Esophagus (tissue), 2 donors: ENCODE results near the gene CLSTN3. TPM values are rescaled to one million over a fixed set of nuclear protein-coding genes. Genes with fewer than 3 reads are reported as not detected.

Experiments
- H3K27ac ChIP-seq, 2 donors: one replicate each; pipeline ENCODE4 v1.5.1; 2013; ENCODE audit warnings: low read depth in 2 of 2, mild to moderate bottlenecking in 2 of 2, inconsistent platforms in 1 of 2, low read length in 1 of 2, moderate library complexity in 1 of 2
- H3K27me3 ChIP-seq, 2 donors: one replicate each; pipeline ENCODE4 v1.6.1; 2013; ENCODE audit warnings: low read length in 2 of 2, control low read depth in 1 of 2, mild to moderate bottlenecking in 1 of 2; ENCODE audit not compliant: insufficient read depth in 2 of 2, control insufficient read depth in 1 of 2
- H3K36me3 ChIP-seq, 2 donors: one replicate each; pipeline ENCODE4 v1.6.1; 2013; ENCODE audit warnings: low read length in 1 of 2; ENCODE audit not compliant: control insufficient read depth in 2 of 2, insufficient read depth in 2 of 2
- H3K4me1 ChIP-seq, 2 donors: one replicate each; pipeline ENCODE4 v1.6.1; 2013; ENCODE audit warnings: low read length in 1 of 2; ENCODE audit not compliant: control insufficient read depth in 2 of 2, insufficient read depth in 2 of 2
- H3K4me3 ChIP-seq, 2 donors: one replicate each; pipeline ENCODE4 v1.5.1; 2013; ENCODE audit warnings: low read length in 2 of 2, mild to moderate bottlenecking in 2 of 2, low read depth in 1 of 2, moderate library complexity in 1 of 2
- H3K9me3 ChIP-seq, 2 donors: one replicate each; pipeline ENCODE4 v1.6.1; 2013; ENCODE audit warnings: mild to moderate bottlenecking in 2 of 2, low read depth in 1 of 2, low read length in 1 of 2, moderate library complexity in 1 of 2; ENCODE audit not compliant: control insufficient read depth in 2 of 2, insufficient read depth in 1 of 2
- WGBS, 2 donors: extraction: QIAGEN DNeasy Blood & Tissue Kit; methylation state at CpG; one replicate each; pipeline ENCODE4 v1.1.7; 2013; 5-methylcytosine and 5-hydroxymethylcytosine counted together
- polyA plus RNA-seq, 2 donors: library from polyadenylated mRNA; stranded (reverse); fragments of 200-250 nt; gene quantifications; one replicate each; pipeline ENCODE4 v1.2.3, GENCODE V29; 2013
- donor health status: healthy with polysubstance abuse.
- donor health status: Bipolar disorder and iron deficiency.

The CLSTN3 gene
- polyA plus RNA-seq, 2 donors = 5.3 to 12.0 TPM

DNA sequence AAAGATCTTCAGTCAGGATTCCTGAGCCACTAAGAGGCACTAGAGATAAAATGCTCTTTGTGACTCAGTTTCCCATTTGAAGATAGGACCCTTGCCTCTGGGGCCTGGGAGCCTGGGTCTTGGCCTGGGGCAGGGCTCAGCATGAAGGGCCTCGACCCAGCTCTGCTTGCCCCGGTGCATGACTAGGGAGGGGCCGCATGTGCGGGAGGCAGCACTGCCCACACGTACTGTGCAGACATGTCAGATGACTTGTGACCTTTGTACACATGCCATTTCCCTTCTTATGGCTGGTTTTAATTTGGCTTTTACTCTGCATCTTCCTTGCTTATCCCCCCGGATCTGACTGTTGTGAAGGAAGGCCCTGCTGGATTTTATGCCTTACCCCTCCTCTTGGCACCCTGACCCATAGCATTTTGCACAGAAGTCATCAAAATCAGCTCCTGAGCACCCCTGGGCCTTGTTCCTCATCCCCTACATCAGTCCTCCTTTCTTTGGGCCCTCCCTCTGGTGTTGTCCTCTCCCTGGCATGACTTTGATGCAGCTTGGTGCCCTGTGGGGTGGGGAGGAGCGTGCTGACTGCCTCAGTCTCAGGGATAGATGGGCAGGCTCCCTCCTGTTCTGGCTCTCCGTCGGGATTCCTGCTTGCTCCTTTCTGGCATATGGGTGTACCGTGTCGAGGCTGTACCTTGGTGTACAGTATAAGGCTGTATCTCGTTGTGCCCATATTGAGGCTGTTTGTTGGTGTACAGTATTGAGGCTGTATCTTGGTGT is 4.4 kb downstream of the CLSTN3 start:
- Histone ChIP-seq H3K9me3 (no peaks in the 10 kb centered on the region), H3K4me1 (peaks cover 0 to 5% of the 10 kb centered on the region in 2 donors), H3K27me3 (no peaks in the 10 kb centered on the region), H3K27ac (no peak overlapping the region), H3K4me3 (no peak overlapping the region), H3K36me3 (peaks cover 3 to 24% of the 10 kb centered on the region in 2 donors)
- WGBS, 2 donors = 80 to 84% methylated on average over 12 of the region's 12 CpGs

DNA sequence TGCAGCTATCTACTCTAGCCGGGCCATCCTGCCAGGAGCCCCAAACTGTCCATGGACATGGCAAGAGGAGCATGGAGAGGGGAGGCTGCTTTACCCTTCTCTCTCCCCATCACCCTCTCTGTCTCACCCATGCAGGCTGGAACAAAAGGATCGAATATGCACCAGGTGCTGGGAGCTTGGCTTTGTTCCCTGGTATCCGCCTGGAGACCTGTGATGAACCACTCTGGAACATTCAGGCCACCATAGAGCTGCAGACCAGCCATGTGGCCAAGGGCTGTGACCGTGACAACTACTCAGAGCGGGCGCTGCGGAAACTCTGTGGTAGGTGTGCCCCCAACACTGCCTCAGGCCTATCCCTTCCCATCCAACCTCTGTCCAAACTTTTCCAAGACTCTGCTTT is 5.9 kb downstream of the CLSTN3 start:
- 90 to 95% methylated on average over 7 of the region's 7 CpGs for WGBS, 2 donors

GRCh38 chr12:7136676-7137075 is 6.5 kb downstream of the CLSTN3 start:
- 90 to 92% methylated on average over 3 of the region's 3 CpGs for WGBS, 2 donors
- Histone ChIP-seq H3K36me3 (peaks cover 8 to 24% of the 10 kb centered on the region in 2 donors), H3K9me3 (no peaks in the 10 kb centered on the region), H3K27ac (no peak overlapping the region), H3K27me3 (no peaks in the 10 kb centered on the region), H3K4me1 (no peaks in the 10 kb centered on the region), H3K4me3 (no peak overlapping the region)

More for the DNA sequence above, 5.9 kb downstream of the CLSTN3 start:
- no peaks in the 10 kb centered on the region for H3K9me3 ChIP-seq
- H3K4me1 ChIP-seq = peaks cover 0 to 1% of the 10 kb centered on the region in 2 donors
- peaks cover 5 to 24% of the 10 kb centered on the region in 2 donors for H3K36me3 ChIP-seq
- H3K27ac ChIP-seq = no peak overlapping the region
- no peak overlapping the region for H3K4me3 ChIP-seq
- H3K27me3 ChIP-seq = no peaks in the 10 kb centered on the region

DNA sequence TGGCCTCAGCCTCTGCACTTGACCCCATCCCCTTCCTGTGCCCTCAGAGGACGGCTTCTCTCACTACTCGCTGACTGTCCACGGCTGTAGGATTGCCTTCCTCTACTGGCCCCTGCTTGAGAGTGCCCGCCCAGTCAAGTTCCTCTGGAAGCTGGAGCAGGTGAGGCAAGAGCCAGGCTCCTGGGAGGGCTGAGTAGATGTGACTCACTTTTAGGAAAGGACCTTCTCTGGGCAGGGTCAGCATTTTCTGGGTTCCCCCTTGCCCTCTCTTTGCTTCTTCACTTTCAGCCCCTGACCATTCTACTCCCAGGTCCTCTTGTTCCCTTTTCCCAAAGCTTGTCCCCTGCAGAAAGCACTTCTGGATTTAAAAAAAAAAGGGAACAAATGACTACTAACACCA is 7.7 kb downstream of the CLSTN3 start:
- Histone ChIP-seq H3K4me1 (no peaks in the 10 kb centered on the region), H3K27me3 (no peaks in the 10 kb centered on the region), H3K4me3 (no peak overlapping the region), H3K27ac (no peak overlapping the region), H3K36me3 (peaks cover 8 to 24% of the 10 kb centered on the region in 2 donors), H3K9me3 (no peaks in the 10 kb centered on the region)
- WGBS, 2 donors = 80% methylated on average over 4 of the region's 4 CpGs

- Histone ChIP-seq H3K9me3 (no peaks in the 10 kb centered on the region), H3K4me3 (no peak overlapping the region), H3K27ac (no peak overlapping the region), H3K36me3 (peaks cover 8 to 20% of the 10 kb centered on the region in 2 donors), H3K4me1 (no peaks in the 10 kb centered on the region), H3K27me3 (no peaks in the 10 kb centered on the region)
- 90 to 95% methylated on average over 2 of the region's 2 CpGs for WGBS, 2 donors
These were observed 9.0 kb downstream of the CLSTN3 start for GRCh38 chr12:7139200-7139599.

DNA sequence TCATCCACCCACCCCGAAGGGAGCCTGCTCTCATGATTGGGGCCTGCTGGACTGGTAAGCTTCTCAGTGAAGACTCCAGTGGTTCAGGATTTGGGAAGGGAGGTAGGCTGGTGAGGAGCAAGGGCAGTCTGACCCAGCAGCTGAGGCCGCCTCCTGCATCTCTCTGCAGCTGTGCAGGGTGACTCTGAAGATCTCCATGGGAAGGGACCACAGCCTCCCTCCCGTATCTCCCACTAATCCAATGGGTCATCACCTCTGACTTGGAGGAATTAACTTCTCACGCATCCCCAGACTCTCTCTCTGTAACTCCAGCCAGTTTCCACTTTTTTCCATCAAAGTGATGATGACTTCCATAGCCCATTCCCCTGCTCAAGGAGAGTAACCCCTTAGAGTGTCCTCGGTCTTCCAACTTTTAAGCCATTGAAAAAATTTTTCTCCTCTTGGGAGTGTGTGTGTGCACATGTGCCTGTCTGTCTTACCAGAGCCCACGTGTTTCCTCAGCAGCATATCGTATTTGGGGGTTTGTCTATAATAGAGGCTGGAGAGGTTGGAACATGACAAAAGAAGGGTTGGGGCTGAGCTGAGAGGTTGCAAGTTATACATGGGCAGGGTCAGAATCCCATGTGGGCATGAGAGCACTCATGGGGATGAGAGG is 11.3 kb downstream of the CLSTN3 start:
- Histone ChIP-seq H3K9me3 (no peaks in the 10 kb centered on the region), H3K4me3 (no peak overlapping the region), H3K4me1 (no peaks in the 10 kb centered on the region), H3K27ac (no peak overlapping the region), H3K27me3 (no peaks in the 10 kb centered on the region), H3K36me3 (peaks cover 8 to 9% of the 10 kb centered on the region in 2 donors)
- WGBS, 2 donors = 83 to 86% methylated on average over 7 of the region's 7 CpGs

DNA sequence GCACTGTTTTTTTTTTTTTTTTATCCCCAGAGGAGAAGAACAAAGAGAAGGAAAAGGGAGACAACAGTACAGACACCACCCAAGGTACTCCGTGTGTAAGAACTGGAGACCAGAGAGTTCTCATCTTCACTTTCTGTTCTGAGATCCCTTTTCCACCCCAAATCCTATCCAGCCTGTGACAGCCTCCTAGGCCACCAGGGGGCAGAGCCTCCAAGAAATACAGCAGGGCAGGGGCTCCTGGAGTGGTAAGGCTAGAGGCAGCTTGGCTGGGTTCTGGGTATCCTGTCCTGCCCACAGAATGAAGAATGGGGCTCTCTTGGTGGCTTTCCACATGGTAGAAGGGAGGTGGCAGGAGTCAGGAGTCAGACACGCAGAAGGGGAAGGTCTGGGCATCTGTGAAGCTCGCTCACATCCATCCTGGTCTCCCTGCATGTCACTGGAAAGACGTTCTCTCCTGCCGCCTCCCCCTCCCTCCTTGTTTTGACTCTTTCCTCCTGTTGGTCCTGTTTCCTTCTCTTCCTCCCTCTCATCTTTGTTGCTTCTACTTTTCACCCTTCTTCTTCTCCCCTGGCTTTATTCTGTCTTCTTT is 12.0 kb downstream of the CLSTN3 start:
- 72 to 81% methylated on average over 5 of the region's 5 CpGs for WGBS, 2 donors

GRCh38 chr12:7142809-7143465 is 12.8 kb downstream of the CLSTN3 start:
- Histone ChIP-seq H3K36me3 (peaks cover 3 to 5% of the 10 kb centered on the region in 2 donors), H3K9me3 (no peaks in the 10 kb centered on the region), H3K4me1 (no peaks in the 10 kb centered on the region), H3K27me3 (no peaks in the 10 kb centered on the region), H3K27ac (no peak overlapping the region), H3K4me3 (no peak overlapping the region)
- WGBS, 2 donors = 92 to 93% methylated on average over 18 of the region's 18 CpGs

More for the DNA sequence above, 12.0 kb downstream of the CLSTN3 start:
- Histone ChIP-seq H3K27me3 (no peaks in the 10 kb centered on the region), H3K4me3 (no peak overlapping the region), H3K27ac (no peak overlapping the region), H3K9me3 (no peaks in the 10 kb centered on the region), H3K4me1 (no peaks in the 10 kb centered on the region), H3K36me3 (peaks cover 5% of the 10 kb centered on the region in 2 donors)

- H3K27me3 ChIP-seq = no peaks in the 10 kb centered on the region
- no peak overlapping the region for H3K27ac ChIP-seq
- H3K4me3 ChIP-seq = no peak overlapping the region
- H3K36me3 ChIP-seq = peaks cover 3 to 5% of the 10 kb centered on the region in 2 donors
- WGBS, 2 donors = 93% methylated on average over 7 of the region's 7 CpGs
- H3K9me3 ChIP-seq = no peaks in the 10 kb centered on the region
- no peaks in the 10 kb centered on the region for H3K4me1 ChIP-seq
These were observed 13.4 kb downstream of the CLSTN3 start for GRCh38 chr12:7143564-7143963.
